Smooth muscle cell (in vitro differentiated cells): ENCODE results near the gene REPIN1. TPM values are rescaled to one million over a fixed set of nuclear protein-coding genes. Genes with fewer than 3 reads are reported as not detected.

Experiments
- DNase-seq: peaks from one replicate; lab custom pipeline; 2025; ENCODE audit not compliant: unreplicated experiment; lab: John Stamatoyannopoulos, UW
- H2AFZ ChIP-seq: fragments of 200-600 bp; sonication (generic); 2 replicates; pipeline ENCODE4 v1.6.0; 2016; ENCODE audit warnings: antibody characterized with exemption, low read depth, mild to moderate bottlenecking
- H3F3A ChIP-seq: fragments of 200-600 bp; sonication (generic); 2 replicates; pipeline ENCODE4 v1.6.0; 2017; ENCODE audit warnings: antibody characterized with exemption, low read depth
- H3K27ac ChIP-seq: fragments of 200-600 bp; sonication (generic); 2 replicates; pipeline ENCODE4 v1.5.1; 2016; ENCODE audit warnings: low read depth, mild to moderate bottlenecking
- H3K27me3 ChIP-seq: fragments of 200-600 bp; sonication (generic); 2 replicates; pipeline ENCODE4 v1.6.1; 2016; ENCODE audit warnings: low read depth, mild to moderate bottlenecking
- H3K36me3 ChIP-seq: fragments of 200-600 bp; sonication (generic); 2 replicates; pipeline ENCODE4 v1.5.1; 2016; ENCODE audit warnings: low read depth
- H3K4me1 ChIP-seq: fragments of 200-600 bp; sonication (generic); 2 replicates; pipeline ENCODE4 v1.5.1; 2016; ENCODE audit warnings: low read depth
- H3K4me2 ChIP-seq: fragments of 200-600 bp; sonication (generic); 2 replicates; pipeline ENCODE4 v1.6.0; 2016; ENCODE audit warnings: mild to moderate bottlenecking
- H3K4me3 ChIP-seq: fragments of 200-600 bp; sonication (generic); 2 replicates; pipeline ENCODE4 v1.5.1; 2016; ENCODE audit warnings: mild to moderate bottlenecking
- H3K79me2 ChIP-seq: fragments of 200-600 bp; sonication (generic); 2 replicates; pipeline ENCODE4 v1.6.0; 2016; ENCODE audit warnings: low read depth, mild to moderate bottlenecking
- H3K9ac ChIP-seq: fragments of 200-600 bp; sonication (generic); 2 replicates; pipeline ENCODE4 v1.6.0; 2016; ENCODE audit warnings: low read depth
- H3K9me3 ChIP-seq: fragments of 200-600 bp; sonication (generic); replicated peaks from 2 replicates; pipeline ENCODE4 v1.5.1; 2016; ENCODE audit warnings: low read depth
- H4K20me1 ChIP-seq: fragments of 200-600 bp; sonication (generic); 2 replicates; pipeline ENCODE4 v1.6.0; 2016; ENCODE audit warnings: low read depth
- CTCF ChIP-seq: fragments of 200-600 bp; sonication (generic); IDR thresholded peaks from 2 replicates; pipeline ENCODE4 v1.5.1; 2017; ENCODE audit warnings: borderline replicate concordance, mild to moderate bottlenecking, antibody characterized with exemption; ENCODE audit not compliant: insufficient read depth, poor library complexity, severe bottlenecking
- WGBS: methylation state at CpG from one replicate; pipeline ENCODE4 v1.1.7; 2016; ENCODE audit warnings: low lambda C conversion rate; 5-methylcytosine and 5-hydroxymethylcytosine counted together
- polyA plus RNA-seq: library from polyadenylated mRNA; unstranded; fragments of >200 nt; fragmentation: Nextera tagmentation; extraction: Ambion mirVana; gene quantifications from 2 replicates; pipeline ENCODE4 v1.2.1, GENCODE V29; 2016
- total RNA-seq: library from RNA; depleted of rRNA; stranded (reverse); fragments of >200 nt; gene quantifications from 2 replicates; pipeline ENCODE4 v1.2.3, GENCODE V29; 2014

The REPIN1 gene
- total and polyA plus RNA-seq, 2 experiments from 2014 or later, result 55.5 to 60.9 TPM

DNA sequence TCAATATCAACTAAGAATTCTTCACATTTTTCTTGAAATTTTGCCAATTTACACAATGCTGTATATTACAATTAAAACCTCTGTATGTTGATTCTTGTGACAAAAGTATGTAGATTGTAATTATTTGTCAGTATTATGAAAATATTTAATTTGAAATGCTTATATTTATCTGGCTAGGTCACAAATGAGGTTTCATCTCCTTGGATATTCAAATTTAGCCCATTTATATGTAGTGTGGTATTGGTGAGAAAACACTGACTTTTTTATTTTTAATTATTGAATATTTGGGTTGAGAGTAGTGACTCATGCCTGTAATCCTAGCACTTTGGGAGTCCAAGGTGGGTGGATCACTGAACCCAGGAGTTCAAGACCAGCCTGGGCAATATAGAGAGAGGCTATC is 24.3 kb upstream of the REPIN1 start:
- Histone ChIP-seq H3F3A (no peaks in the 10 kb centered on the region), H3K36me3 (no peaks in the 10 kb centered on the region), H3K9me3 (no peaks in the 10 kb centered on the region), H4K20me1 (no peaks in the 10 kb centered on the region), H3K27me3 (peaks cover 29% of the 10 kb centered on the region), H2AFZ (no peak overlapping the region), H3K4me1 (peaks cover 16% of the 10 kb centered on the region), H3K9ac (no peak overlapping the region), H3K79me2 (no peaks in the 10 kb centered on the region), H3K27ac (no peak overlapping the region), H3K4me2 (no peak overlapping the region), H3K4me3 (no peak overlapping the region)
- DNase-seq, result no peak
- no peak for TF ChIP-seq CTCF

GRCh38 chr7:150345012-150345411 is 23.6 kb upstream of the REPIN1 start:
- Histone ChIP-seq H4K20me1 (no peaks in the 10 kb centered on the region), H3K4me3 (no peak overlapping the region), H3K4me1 (peaks cover 14% of the 10 kb centered on the region), H3K36me3 (no peaks in the 10 kb centered on the region), H3K79me2 (no peaks in the 10 kb centered on the region), H3K9me3 (no peaks in the 10 kb centered on the region), H3K4me2 (no peak overlapping the region), H3K9ac (no peak overlapping the region), H3F3A (no peaks in the 10 kb centered on the region), H2AFZ (no peak overlapping the region), H3K27ac (no peak overlapping the region), H3K27me3 (peaks cover 29% of the 10 kb centered on the region)
- DNase-seq, result no peak
- TF ChIP-seq CTCF, result no peak
- 78% methylated on average over 1 of the region's 1 CpG for WGBS

GRCh38 chr7:150346922-150347321 is 21.7 kb upstream of the REPIN1 start:
- Histone ChIP-seq H3K4me2 (no peak overlapping the region), H3K9ac (no peak overlapping the region), H3K4me1 (no peaks in the 10 kb centered on the region), H3K9me3 (no peaks in the 10 kb centered on the region), H3K27me3 (peaks cover 11% of the 10 kb centered on the region), H3K27ac (no peak overlapping the region), H3K4me3 (no peak overlapping the region), H3K36me3 (no peaks in the 10 kb centered on the region), H3F3A (no peaks in the 10 kb centered on the region), H2AFZ (no peak overlapping the region), H4K20me1 (no peaks in the 10 kb centered on the region), H3K79me2 (no peaks in the 10 kb centered on the region)
- no peak for DNase-seq
- no peak for TF ChIP-seq CTCF
- 85% methylated on average over 4 of the region's 5 CpGs for WGBS

- Histone ChIP-seq H3K36me3 (no peaks in the 10 kb centered on the region), H3F3A (no peaks in the 10 kb centered on the region), H2AFZ (no peak overlapping the region), H3K27me3 (no peaks in the 10 kb centered on the region), H3K27ac (no peak overlapping the region), H3K4me3 (no peak overlapping the region), H3K9me3 (no peaks in the 10 kb centered on the region), H3K9ac (no peak overlapping the region), H3K4me2 (no peak overlapping the region), H3K4me1 (peaks cover 2% of the 10 kb centered on the region), H3K79me2 (no peaks in the 10 kb centered on the region), H4K20me1 (no peaks in the 10 kb centered on the region)
- WGBS, result 72% methylated on average over 8 of the region's 8 CpGs
- no peak for DNase-seq
- TF ChIP-seq CTCF, result no peak
These were observed 16.9 kb upstream of the REPIN1 start for GRCh38 chr7:150351587-150352194.
